Neural cell (in vitro differentiated cells): ENCODE results near the gene FBXO34. TPM values are rescaled to one million over a fixed set of nuclear protein-coding genes. Genes with fewer than 3 reads are reported as not detected.

Experiments used
- H2AFZ ChIP-seq: fragments of 200-600, 300-800 bp; sonication (generic), shearing (Covaris generic); 2 replicates; pipeline ENCODE4 v1.6.0; 2014; ENCODE audit warnings: low read depth, mild to moderate bottlenecking, antibody characterized with exemption, low read length, moderate library complexity
- H3F3A ChIP-seq: fragments of 200-600 bp; shearing (Covaris generic); 2 replicates; pipeline ENCODE4 v1.6.1; 2016; ENCODE audit warnings: mild to moderate bottlenecking, moderate library complexity, mixed read lengths, antibody characterized with exemption, low read length; ENCODE audit not compliant: insufficient read depth, poor library complexity, severe bottlenecking
- H3K27ac ChIP-seq: fragments of 200-600, 300-800 bp; sonication (generic), shearing (Covaris generic); 2 replicates; pipeline ENCODE4 v1.5.1; 2014; ENCODE audit warnings: mild to moderate bottlenecking, low read length, moderate library complexity
- H3K27me3 ChIP-seq: fragments of 300-800, 200-600 bp; sonication (generic), shearing (Covaris generic); 2 replicates; pipeline ENCODE4 v1.6.0; 2014; ENCODE audit warnings: mild to moderate bottlenecking, low read depth, low read length, moderate library complexity; ENCODE audit not compliant: insufficient read depth
- H3K36me3 ChIP-seq: fragments of 300-800, 200-600 bp; sonication (generic), shearing (Covaris generic); 2 replicates; pipeline ENCODE4 v1.5.1; 2014; ENCODE audit warnings: mild to moderate bottlenecking, antibody characterized with exemption, low read length, moderate library complexity; ENCODE audit not compliant: insufficient read depth
- H3K4me2 ChIP-seq: fragments of 300-800, 200-600 bp; sonication (generic), shearing (Covaris generic); 2 replicates; pipeline ENCODE4 v1.6.0; 2014; ENCODE audit warnings: mild to moderate bottlenecking, low read length
- H3K4me3 ChIP-seq: fragments of 300-800, 200-600 bp; sonication (generic), shearing (Covaris generic); 2 replicates; pipeline ENCODE4 v1.5.1; 2014; ENCODE audit warnings: mild to moderate bottlenecking, low read length, moderate library complexity
- H3K79me2 ChIP-seq: fragments of 200-600 bp; shearing (Covaris generic); replicated peaks from 2 replicates; pipeline ENCODE4 v1.6.0; 2014; ENCODE audit warnings: mild to moderate bottlenecking, low read length, moderate library complexity; ENCODE audit not compliant: insufficient read depth
- H3K9ac ChIP-seq: fragments of 300-800, 200-600 bp; sonication (generic), shearing (Covaris generic); 2 replicates; pipeline ENCODE4 v1.6.1; 2016; ENCODE audit warnings: mild to moderate bottlenecking, low read length, mixed read lengths
- H3K9me2 ChIP-seq: fragments of 200-600 bp; shearing (Covaris generic); 2 replicates; pipeline ENCODE4 v1.6.1; 2016; ENCODE audit warnings: mild to moderate bottlenecking, low read length, mixed read lengths; ENCODE audit not compliant: insufficient read depth
- H3K9me3 ChIP-seq: fragments of 200-600, 300-800 bp; sonication (generic), shearing (Covaris generic); 2 replicates; pipeline ENCODE4 v1.6.1; 2016; ENCODE audit warnings: mild to moderate bottlenecking, mixed run types, low read length, moderate library complexity, mixed read lengths
- H4K20me1 ChIP-seq: fragments of 200-600 bp; shearing (Covaris generic); 2 replicates; pipeline ENCODE4 v1.6.1; 2016; ENCODE audit warnings: mild to moderate bottlenecking, mixed run types; ENCODE audit not compliant: insufficient read depth
- CTCF ChIP-seq: fragments of 450-650 bp; IDR thresholded peaks from 2 replicates; pipeline ENCODE4 v1.5.1; 2014; ENCODE audit warnings: antibody characterized with exemption, mild to moderate bottlenecking, moderate library complexity; ENCODE audit not compliant: poor library complexity, severe bottlenecking
- EZH2 ChIP-seq: fragments of 200-600, 300-800 bp; shearing (Covaris generic), sonication (generic); IDR thresholded peaks from 2 replicates; pipeline ENCODE4 v1.6.1; 2014; ENCODE audit warnings: antibody characterized with exemption, low read length, borderline replicate concordance, mild to moderate bottlenecking; ENCODE audit not compliant: insufficient read depth, poor library complexity, severe bottlenecking
- MXI1 ChIP-seq: fragments of 450-650 bp; conservative IDR thresholded peaks from 2 replicates; pipeline ENCODE4 v1.6.1; 2014; ENCODE audit warnings: antibody characterized with exemption, mild to moderate bottlenecking; ENCODE audit not compliant: poor library complexity, severe bottlenecking
- RAD21 ChIP-seq: fragments of 450-650 bp; conservative IDR thresholded peaks from 2 replicates; pipeline ENCODE4 v1.6.1; 2014; ENCODE audit warnings: antibody characterized with exemption, mild to moderate bottlenecking, moderate library complexity
- SMC3 ChIP-seq: fragments of 450-650 bp; conservative IDR thresholded peaks from 2 replicates; pipeline ENCODE4 v1.6.1; 2014; ENCODE audit warnings: antibody characterized with exemption, mild to moderate bottlenecking, moderate library complexity; ENCODE audit not compliant: poor library complexity
- polyA plus RNA-seq: library from polyadenylated mRNA; depleted of rRNA; stranded (reverse); fragments of >200 nt; gene quantifications from 2 replicates; pipeline ENCODE4 v1.2.3, GENCODE V29; 2014
- small RNA-seq, 3 experiments: library from RNA; depleted of rRNA; stranded (forward); fragments of <200 nt; gene quantifications; one replicate each; pipeline ENCODE3, GENCODE V24; 2012

FBXO34 gene
- polyA plus RNA-seq, 1 donor from 2014 or later, result 34.2 TPM

GRCh38 chr14:55401751-55402150 is 130.5 kb downstream of the FBXO34 start:
- H3K4me3 ChIP-seq, result no peak overlapping the region
- no peaks in the 10 kb centered on the region for H4K20me1 ChIP-seq
- H3K79me2 ChIP-seq, result peaks cover 24% of the 10 kb centered on the region
- no peak overlapping the region for H3K27ac ChIP-seq
- H3K9me3 ChIP-seq, result no peaks in the 10 kb centered on the region
- H3K9ac ChIP-seq, result no peak overlapping the region
- no peaks in the 10 kb centered on the region for H3K36me3 ChIP-seq
- no peaks in the 10 kb centered on the region for H3F3A ChIP-seq
- TF ChIP-seq CTCF (no peak), RAD21 (no peak), SMC3 (no peak), MXI1 (no peak), EZH2 (no peak)
- no peak overlapping the region for H2AFZ ChIP-seq
- H3K27me3 ChIP-seq, result no peaks in the 10 kb centered on the region
- no peak overlapping the region for H3K4me2 ChIP-seq
- no peaks in the 10 kb centered on the region for H3K9me2 ChIP-seq

Small RNA genes lying within 50 kb of the gene (small RNA-seq; reads per million reads assigned to genes)
- 0 reads per million in 3 experiments for gene AL356801.1

Other genes starting within 250 kb of the FBXO34 start
- 8.0 and 8.1 TPM in 2 replicates for gene WDHD1, start 244.3 kb upstream of the FBXO34 start, polyA plus RNA-seq
- gene SOCS4, start 244.2 kb upstream of the FBXO34 start, polyA plus RNA-seq, result 25.2 and 27.3 TPM in 2 replicates
- gene MAPK1IP1L, start 219.8 kb upstream of the FBXO34 start, polyA plus RNA-seq, result 35.4 and 37.6 TPM in 2 replicates
- 0.12 TPM in 1 of 2 replicates, not detected in the other for gene LGALS3, start 142.2 kb upstream of the FBXO34 start, polyA plus RNA-seq
- 1.9 and 2.0 TPM in 2 replicates for gene DLGAP5, start 79.8 kb upstream of the FBXO34 start, polyA plus RNA-seq
- gene ATG14, start 140.4 kb downstream of the FBXO34 start, polyA plus RNA-seq, result 27.4 and 28.2 TPM in 2 replicates
- not detected in 2 replicates for gene TBPL2, start 169.2 kb downstream of the FBXO34 start, polyA plus RNA-seq